ENCODE results near the gene PAX5. TPM values are rescaled to one million over a fixed set of nuclear protein-coding genes. Genes with fewer than 3 reads are reported as not detected.
A peak's percentile ranks its signal among the peaks of the same experiment; 100 is the strongest.

Gene PAX5
- total and polyA plus RNA-seq, 2 donors (not counting 1 experiment from before 2014, with no cell fraction given) = not detected

DNA sequence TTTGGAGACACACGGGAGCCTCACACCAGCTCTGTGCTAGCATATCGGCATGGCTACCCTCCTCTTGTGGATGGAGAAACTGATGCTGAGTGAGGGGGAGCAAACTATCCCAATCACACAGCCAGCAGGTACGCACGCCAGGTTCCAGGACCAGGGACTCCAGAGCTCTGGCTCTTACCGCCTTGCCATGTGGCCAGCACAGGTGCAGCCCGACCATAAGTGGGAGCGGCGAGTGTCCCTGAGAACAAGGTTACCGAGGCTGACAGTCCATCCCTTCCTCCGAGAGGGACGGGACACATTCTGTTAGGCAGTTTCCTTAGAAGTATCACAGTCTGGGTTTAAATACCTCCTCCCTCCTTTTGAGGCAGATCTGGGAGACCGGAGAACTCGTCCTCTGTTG lies 86.0 kb downstream of the PAX5 start:
- Histone ChIP-seq H3K36me3 (ENCODE audit: control insufficient read depth, insufficient read depth, low read length) (no peaks in the 10 kb centered on the region), H3K9ac (ENCODE audit: insufficient read depth, low read length) (no peak overlapping the region), H2AFZ (ENCODE audit: low read length) (no peak overlapping the region), H3K4me1 (ENCODE audit: control insufficient read depth, extremely low read depth, insufficient read depth, low read length) (no peaks in the 10 kb centered on the region), H4K20me1 (ENCODE audit: control insufficient read depth, extremely low read depth, insufficient read depth, low read length) (no peaks in the 10 kb centered on the region), H3K27ac (ENCODE audit: insufficient read depth, low read length) (no peak overlapping the region), H3K9me3 (ENCODE audit: control insufficient read depth, insufficient read depth, low read depth, low read length) (no peaks in the 10 kb centered on the region), H3K4me3 (replicated peaks in 1 of 4; ENCODE audit: control extremely low read depth in 1 of 4, insufficient read depth in 1 of 4, low read depth in 3 of 4, low read length in 4 of 4) (no peak overlapping the region), H3K27me3 (ENCODE audit: control insufficient read depth, insufficient read depth, low read length) (peaks cover 2% of the 10 kb centered on the region), H3K79me2 (ENCODE audit: control insufficient read depth, insufficient read depth, low read length) (no peaks in the 10 kb centered on the region), H3K4me2 (ENCODE audit: extremely low read depth, insufficient read depth, low read length) (no peak overlapping the region)
- DNase-seq (ENCODE audit: low read depth in 2 of 2) = no peak
- TF ChIP-seq, protein P1, sequence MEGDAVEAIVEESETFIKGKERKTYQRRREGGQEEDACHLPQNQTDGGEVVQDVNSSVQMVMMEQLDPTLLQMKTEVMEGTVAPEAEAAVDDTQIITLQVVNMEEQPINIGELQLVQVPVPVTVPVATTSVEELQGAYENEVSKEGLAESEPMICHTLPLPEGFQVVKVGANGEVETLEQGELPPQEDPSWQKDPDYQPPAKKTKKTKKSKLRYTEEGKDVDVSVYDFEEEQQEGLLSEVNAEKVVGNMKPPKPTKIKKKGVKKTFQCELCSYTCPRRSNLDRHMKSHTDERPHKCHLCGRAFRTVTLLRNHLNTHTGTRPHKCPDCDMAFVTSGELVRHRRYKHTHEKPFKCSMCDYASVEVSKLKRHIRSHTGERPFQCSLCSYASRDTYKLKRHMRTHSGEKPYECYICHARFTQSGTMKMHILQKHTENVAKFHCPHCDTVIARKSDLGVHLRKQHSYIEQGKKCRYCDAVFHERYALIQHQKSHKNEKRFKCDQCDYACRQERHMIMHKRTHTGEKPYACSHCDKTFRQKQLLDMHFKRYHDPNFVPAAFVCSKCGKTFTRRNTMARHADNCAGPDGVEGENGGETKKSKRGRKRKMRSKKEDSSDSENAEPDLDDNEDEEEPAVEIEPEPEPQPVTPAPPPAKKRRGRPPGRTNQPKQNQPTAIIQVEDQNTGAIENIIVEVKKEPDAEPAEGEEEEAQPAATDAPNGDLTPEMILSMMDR (conservative IDR thresholded peaks at IDR 0.05 in 1 of 2, IDR thresholded peaks at IDR 0.05 in 1 of 2; ENCODE audit: low read depth in 1 of 2, low read length in 2 of 2) = no peak
- no peak for TF ChIP-seq EZH2 (IDR thresholded peaks at IDR 0.05; ENCODE audit: low read length, missing control alignments)

DNA sequence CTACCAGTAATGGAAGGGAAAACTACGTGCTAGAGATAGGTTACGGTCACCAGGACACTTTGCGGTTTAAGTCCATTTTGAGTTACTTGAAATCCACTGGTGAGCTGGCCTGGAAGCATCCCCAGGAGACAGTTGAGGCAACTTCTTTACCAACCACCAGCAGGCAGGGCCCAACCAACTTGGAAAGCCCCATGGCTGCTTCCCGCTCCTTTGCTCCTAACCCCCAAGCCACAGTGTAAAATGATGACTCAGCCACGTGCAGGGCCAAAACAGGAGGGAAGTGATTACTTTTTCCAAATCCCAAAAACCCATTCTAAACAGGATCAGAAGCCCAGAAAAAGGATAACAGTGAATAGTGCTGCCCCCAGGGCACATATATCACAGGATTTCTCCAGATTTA lies 87.4 kb downstream of the PAX5 start:
- TF ChIP-seq, protein P1 (conservative IDR thresholded peaks at IDR 0.05 in 1 of 2, IDR thresholded peaks at IDR 0.05 in 1 of 2; ENCODE audit: low read depth in 1 of 2, low read length in 2 of 2) = no peak
- TF ChIP-seq EZH2 (IDR thresholded peaks at IDR 0.05; ENCODE audit: low read length, missing control alignments) = no peak
- DNase-seq (ENCODE audit: low read depth in 2 of 2) = peak in 1 of 2 donors; percentile 58
- H4K20me1 ChIP-seq (ENCODE audit: control insufficient read depth, extremely low read depth, insufficient read depth, low read length) = no peaks in the 10 kb centered on the region
- no peak overlapping the region for H3K27ac ChIP-seq (ENCODE audit: insufficient read depth, low read length)
- no peaks in the 10 kb centered on the region for H3K36me3 ChIP-seq (ENCODE audit: control insufficient read depth, insufficient read depth, low read length)
- H3K9me3 ChIP-seq (ENCODE audit: control insufficient read depth, insufficient read depth, low read depth, low read length) = no peaks in the 10 kb centered on the region
- no peak overlapping the region for H3K4me3 ChIP-seq (replicated peaks in 1 of 4; ENCODE audit: control extremely low read depth in 1 of 4, insufficient read depth in 1 of 4, low read depth in 3 of 4, low read length in 4 of 4)
- H3K79me2 ChIP-seq (ENCODE audit: control insufficient read depth, insufficient read depth, low read length) = no peaks in the 10 kb centered on the region
- H3K4me2 ChIP-seq (ENCODE audit: extremely low read depth, insufficient read depth, low read length) = no peak overlapping the region
- H3K4me1 ChIP-seq (ENCODE audit: control insufficient read depth, extremely low read depth, insufficient read depth, low read length) = no peaks in the 10 kb centered on the region
- peaks cover 2% of the 10 kb centered on the region for H3K27me3 ChIP-seq (ENCODE audit: control insufficient read depth, insufficient read depth, low read length)
- H2AFZ ChIP-seq (ENCODE audit: low read length) = no peak overlapping the region
- H3K9ac ChIP-seq (ENCODE audit: insufficient read depth, low read length) = no peak overlapping the region

DNA sequence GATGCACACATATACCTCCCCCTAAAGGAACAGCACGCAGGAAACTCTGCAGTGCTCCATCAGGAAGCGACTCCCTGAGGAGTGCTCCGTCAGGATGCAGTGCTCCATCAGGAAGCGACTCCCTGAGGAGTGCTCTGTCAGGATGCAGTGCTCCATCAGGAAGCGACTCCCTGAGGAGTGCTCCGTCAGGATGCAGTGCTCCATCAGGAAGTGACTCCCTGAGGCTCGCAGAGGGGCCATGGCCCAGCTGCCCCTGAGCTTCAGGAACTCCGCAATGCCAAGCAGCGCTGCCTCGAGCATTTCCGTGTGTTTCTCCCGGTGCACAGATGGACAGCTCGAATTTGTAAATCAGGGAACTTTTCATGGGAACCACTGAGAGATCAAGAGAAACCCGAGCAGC lies 88.1 kb downstream of the PAX5 start:
- no peak for DNase-seq (ENCODE audit: low read depth in 2 of 2)
- Histone ChIP-seq H3K36me3 (ENCODE audit: control insufficient read depth, insufficient read depth, low read length) (no peaks in the 10 kb centered on the region), H3K9ac (ENCODE audit: insufficient read depth, low read length) (no peak overlapping the region), H3K79me2 (ENCODE audit: control insufficient read depth, insufficient read depth, low read length) (no peaks in the 10 kb centered on the region), H2AFZ (ENCODE audit: low read length) (no peak overlapping the region), H3K27me3 (ENCODE audit: control insufficient read depth, insufficient read depth, low read length) (peaks cover 2% of the 10 kb centered on the region), H3K4me1 (ENCODE audit: control insufficient read depth, extremely low read depth, insufficient read depth, low read length) (no peaks in the 10 kb centered on the region), H3K4me2 (ENCODE audit: extremely low read depth, insufficient read depth, low read length) (no peak overlapping the region), H3K4me3 (replicated peaks in 1 of 4; ENCODE audit: control extremely low read depth in 1 of 4, insufficient read depth in 1 of 4, low read depth in 3 of 4, low read length in 4 of 4) (no peak overlapping the region), H3K9me3 (ENCODE audit: control insufficient read depth, insufficient read depth, low read depth, low read length) (no peaks in the 10 kb centered on the region), H4K20me1 (ENCODE audit: control insufficient read depth, extremely low read depth, insufficient read depth, low read length) (no peaks in the 10 kb centered on the region), H3K27ac (ENCODE audit: insufficient read depth, low read length) (no peak overlapping the region)
- TF ChIP-seq, protein P1 (conservative IDR thresholded peaks at IDR 0.05 in 1 of 2, IDR thresholded peaks at IDR 0.05 in 1 of 2; ENCODE audit: low read depth in 1 of 2, low read length in 2 of 2) = no peak
- no peak for TF ChIP-seq EZH2 (IDR thresholded peaks at IDR 0.05; ENCODE audit: low read length, missing control alignments)
